Fibroblast of gingiva (primary cell): ENCODE results near the gene ABCA7.

Experiments
- DNase-seq: peaks from one replicate; pipeline ENCODE4 v3.0.0-alpha.2; 2011; ENCODE audit warnings: low read depth

ABCA7 gene

DNA sequence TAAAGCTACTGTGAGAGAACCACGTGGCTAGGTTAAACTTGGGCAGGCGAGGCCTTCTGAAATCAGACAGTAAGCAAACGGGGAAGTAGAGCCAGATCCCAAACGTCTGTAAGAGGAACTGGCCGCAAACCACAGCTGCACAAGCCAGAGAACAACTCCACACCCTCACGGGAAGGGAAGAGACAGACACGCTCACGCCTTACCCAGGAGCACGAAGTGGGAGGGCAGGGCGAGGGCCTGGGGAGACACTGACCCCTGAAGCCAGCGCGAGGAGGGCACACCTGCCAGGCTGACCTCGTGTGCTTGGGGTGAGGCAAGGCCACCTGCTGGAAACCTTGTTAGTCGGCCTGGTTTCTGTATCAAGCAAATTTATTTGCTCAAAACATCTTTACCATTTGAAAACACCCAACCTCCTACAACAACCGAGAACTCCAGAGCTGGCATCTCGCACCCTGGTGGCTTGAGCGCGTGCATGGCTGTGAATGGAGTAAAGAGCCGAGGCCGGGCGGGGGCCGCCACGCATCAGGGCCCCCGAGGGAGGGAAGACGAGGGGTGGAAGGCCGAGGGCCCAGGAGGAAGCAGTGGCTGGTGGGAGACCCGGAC is 48.0 kb downstream of the ABCA7 start:
- DNase-seq: no peak

GRCh38 chr19:1088416-1089010 is 48.6 kb downstream of the ABCA7 start:
- no peak for DNase-seq

GRCh38 chr19:1089126-1089771 is 49.3 kb downstream of the ABCA7 start:
- DNase-seq: no peak

GRCh38 chr19:1089891-1090290 is 50.0 kb downstream of the ABCA7 start:
- no peak for DNase-seq

- DNase-seq: no peak
These were observed 51.0 kb downstream of the ABCA7 start for GRCh38 chr19:1090731-1091543.

DNA sequence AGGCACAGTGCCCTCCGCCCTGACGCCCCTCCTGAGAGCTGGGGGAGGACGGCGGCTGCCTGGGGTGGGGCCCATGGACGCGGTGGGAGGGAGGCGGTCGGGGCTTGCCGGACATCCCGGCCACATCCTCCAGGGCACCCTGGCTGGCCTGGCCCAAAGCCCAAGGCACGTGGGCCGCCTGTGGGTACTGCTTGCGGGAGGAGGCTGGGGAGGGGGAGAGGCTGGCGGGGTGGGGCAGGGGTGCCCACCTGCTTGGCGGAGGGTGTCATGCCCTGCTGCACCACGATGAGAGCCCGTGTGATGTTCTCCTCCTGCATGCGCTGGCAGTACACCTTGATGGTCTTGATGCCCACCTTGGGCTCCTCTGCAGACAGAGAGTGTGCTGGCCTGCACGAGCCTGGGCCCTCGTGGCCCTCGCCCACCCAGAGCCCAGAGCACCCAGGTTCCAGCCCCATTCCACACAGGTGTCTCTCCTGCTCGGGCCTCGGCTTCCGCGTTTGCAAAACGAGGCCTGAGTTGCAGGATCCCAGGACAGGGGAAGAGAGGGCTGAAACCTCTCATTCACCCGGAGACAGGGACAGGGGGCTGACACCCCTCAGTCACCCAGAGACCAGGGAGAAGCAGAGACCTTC is 51.8 kb downstream of the ABCA7 start:
- no peak for DNase-seq

DNA sequence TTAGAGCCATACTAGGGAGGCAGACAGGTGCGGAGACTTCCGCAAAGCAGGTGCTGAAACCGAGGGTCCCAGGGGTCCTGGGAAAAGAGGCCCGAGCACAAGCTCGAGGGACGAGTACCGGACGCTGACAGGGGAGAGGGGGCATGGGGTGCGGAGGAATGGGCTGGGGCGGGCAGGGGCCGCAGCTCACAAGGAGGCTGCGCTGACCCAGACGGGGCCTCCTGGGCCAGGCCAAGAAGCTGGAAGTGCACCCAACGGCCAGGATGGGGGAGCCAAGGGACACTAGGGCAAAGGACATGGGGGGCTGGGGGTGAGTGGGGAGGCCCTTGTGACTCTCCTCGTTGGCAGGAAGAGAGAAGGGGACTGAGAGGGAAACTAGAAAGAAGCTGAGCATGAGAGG is 53.4 kb downstream of the ABCA7 start:
- no peak for DNase-seq

DNA sequence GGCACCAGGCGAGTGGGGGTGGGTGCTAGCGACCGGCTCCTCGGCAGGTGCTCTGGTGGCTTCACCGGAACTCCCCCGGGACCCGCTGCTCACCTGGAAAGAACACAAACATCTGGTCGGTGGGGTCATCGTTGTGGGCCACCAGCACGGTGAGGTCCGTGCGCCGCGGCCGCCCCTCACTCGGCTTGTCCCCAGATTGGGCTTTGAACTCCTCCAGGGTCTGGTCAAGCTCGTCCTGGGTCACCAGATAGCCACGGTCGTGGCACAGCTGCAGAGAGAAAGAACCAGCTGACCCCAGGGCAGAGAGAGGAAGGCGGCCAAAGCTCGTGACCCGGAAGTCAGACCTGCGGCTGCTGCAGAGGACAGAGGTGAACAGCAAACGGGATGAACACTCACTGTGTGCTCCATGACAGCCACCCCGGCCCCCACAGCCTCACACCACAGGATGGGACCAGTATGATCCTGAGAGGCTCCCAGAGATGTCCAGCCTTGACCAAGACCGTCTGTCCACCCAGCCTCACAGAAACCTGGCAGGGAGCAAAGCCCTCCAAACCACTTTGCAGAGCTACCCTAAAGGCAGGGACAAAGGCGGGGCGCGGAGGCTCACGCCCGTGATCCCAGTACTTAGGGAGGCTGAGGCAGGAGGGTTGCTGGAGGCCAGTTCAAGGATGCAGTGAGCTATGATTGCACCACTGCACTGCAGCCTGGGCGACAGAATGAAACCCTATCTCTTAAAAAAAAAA is 54.1 kb downstream of the ABCA7 start:
- DNase-seq: no peak

DNA sequence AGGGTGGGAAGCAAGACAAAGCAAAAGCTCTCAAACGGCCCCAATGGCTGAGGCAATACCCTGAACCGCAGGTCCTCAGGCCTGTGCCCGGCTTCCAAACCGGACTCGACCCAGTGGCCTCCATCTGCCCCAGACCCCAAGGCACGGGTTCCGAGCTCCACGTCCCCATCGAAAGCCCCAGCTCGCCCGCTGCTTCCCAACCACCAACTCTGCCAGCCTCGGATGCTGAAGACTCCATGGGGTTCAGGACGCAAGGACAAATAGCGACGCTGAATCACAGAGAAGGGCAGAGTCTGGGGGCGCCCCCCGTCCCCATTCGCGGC is 54.7 kb downstream of the ABCA7 start:
- DNase-seq: no peak

GRCh38 chr19:1094978-1095701 is 55.2 kb downstream of the ABCA7 start, which contains the start of gene POLR2E:
Gene POLR2E (minus strand): TSS chr19:1095375. CDS start chr19:1095315, 60 bp downstream.
- DNase-seq: peak; percentile 98

- DNase-seq: peak; percentile 53
These were observed 57.9 kb downstream of the ABCA7 start for GRCh38 chr19:1097810-1098176.

GRCh38 chr19:1098177-1099051 is 58.5 kb downstream of the ABCA7 start:
- DNase-seq: peak; percentile 27

DNA sequence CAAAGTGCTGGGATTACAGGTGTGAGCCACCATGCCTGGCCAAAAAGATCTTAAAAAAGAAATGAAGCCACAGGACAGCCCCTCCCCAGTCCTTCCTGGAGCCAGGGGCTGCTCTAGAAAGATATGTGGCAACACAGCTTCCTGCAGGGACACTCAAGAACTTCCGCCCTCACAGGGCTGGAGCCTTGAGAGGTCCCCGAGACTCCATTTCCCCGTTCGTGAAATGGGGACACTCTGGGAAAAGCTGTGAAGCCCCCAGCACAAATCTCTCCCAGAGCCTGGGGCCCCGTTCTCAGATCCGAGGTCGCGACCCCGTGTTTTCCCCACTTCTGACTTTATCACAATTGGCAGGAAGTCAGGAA is 61.4 kb downstream of the ABCA7 start:
- DNase-seq: no peak

GRCh38 chr19:1102407-1103131 is 62.7 kb downstream of the ABCA7 start:
- DNase-seq: peak; percentile 100

DNA sequence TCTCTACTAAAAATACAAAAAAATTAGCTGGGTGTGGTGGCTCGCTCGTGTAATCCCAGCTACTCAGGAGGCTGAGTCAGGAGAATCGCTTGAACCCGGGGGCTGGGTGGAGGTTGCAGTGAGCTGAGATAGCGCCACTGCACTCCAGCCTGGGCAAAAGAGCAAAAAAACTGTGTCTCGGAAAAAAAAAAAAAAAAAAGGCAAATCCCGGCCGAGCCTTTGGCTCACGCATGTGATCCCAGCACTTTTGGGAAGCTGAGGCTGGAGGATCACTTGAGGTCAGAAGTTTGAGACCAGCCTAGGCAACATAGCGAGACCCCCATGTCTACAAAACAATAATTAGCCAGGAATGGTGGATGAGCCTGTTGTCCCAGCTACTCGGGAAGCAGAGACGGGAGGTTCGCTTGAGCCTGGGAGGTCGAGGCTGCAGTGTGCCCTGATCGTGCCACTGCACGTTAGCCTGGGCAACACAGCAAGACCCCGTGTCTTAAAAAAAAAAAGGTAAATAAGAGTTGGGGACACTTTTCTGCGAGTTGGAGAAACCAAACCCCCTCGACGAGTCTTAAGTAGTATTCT is 63.3 kb downstream of the ABCA7 start:
- DNase-seq: no peak

DNA sequence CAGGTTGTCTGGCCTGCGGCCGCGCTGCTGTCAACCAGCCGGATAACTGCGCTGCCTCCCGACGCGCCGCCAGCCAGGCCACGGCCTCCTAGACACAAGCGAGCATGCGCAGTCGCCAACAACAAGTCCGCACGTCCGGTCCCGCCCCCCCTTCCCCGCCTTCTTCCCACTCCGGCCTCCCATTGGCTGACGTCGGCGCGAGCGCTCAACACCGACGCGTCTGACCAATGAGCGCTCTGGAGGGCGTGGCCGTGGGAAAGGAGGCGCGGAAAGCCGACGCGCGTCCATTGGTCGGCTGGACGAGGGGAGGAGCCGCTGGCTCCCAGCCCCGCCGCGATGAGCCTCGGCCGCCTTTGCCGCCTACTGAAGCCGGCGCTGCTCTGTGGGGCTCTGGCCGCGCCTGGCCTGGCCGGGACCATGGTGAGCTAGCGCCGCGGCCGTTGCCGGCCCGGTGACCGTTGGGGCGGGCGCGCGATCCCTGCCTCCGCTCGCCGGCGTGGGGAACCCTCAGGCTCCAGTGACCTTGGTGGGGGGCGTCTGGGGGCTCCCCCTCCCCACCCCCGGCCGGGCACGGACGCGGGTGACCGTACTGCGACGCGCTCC is 63.9 kb downstream of the ABCA7 start, which contains the start of gene GPX4:
GPX4 (plus strand) TSS at position 287 of the 603 bp plus-strand sequence; CDS start at position 337, 50 bp downstream.
- peak; percentile 100 for DNase-seq

DNA sequence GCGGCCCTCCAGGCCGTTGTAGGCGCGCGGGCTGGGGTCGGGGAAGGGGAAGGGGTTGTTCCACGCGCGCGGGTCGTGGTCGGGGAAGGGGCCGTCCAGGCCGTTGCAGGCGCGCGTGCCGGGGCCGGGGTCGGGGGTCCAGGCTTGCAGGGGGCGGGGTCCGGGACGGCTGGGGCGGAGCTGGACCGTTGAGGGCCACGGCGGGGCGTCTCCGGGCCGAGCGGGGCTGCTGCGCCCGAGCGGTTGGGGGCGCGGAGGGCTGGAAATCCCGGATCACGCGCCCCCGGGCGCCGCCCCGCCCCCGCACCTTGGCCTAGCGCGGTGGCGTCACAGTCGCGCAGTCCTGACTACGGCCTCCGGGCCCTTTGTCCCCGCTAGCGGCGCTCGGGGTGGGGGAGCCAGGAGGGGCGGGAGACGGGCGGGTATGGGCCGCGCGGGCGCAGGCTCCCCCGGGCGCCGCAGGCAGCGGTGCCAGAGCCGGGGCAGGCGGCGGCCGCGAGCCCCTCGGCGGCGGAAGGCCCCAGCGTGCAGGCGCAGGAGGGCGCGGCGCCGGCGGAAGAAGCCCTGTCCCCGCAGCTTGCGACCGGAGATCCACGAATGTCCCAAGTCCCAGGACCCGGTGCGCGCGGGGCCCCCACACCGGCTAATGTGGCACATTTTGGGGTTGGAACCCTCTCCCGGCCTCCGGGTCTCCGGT is 64.6 kb downstream of the ABCA7 start:
- DNase-seq: peak; percentile 81
